Measurements from ENCODE around the gene COASY. TPM values are rescaled to one million over a fixed set of nuclear protein-coding genes. Genes with fewer than 3 reads are reported as not detected.

COASY gene
- total and polyA plus RNA-seq, 10 donors = 32.5 to 104 (median 66.5) TPM

- no peaks in the 10 kb centered on the region for H3K27me3 ChIP-seq (replicated peaks in 1 of 7)
- no peak overlapping the region for H3K4me3 ChIP-seq
- no peaks in the 10 kb centered on the region for H3K9me3 ChIP-seq
- intact Hi-C loops (cut with DNase I; ENCODE audit: low total_unique reads) = loop anchor here (10.0 kb wide), 1 partner anchor 49 kb away; no protein-coding TSS in a partner anchor
- WGBS, 5 donors = 95 to 98% (median 95%) methylated on average over 11 of the region's 11 CpGs
- H3K36me3 ChIP-seq = peaks cover 0 to 77% (median 27%) of the 10 kb centered on the region in 6 donors
- TF ChIP-seq POLR2AphosphoS5 (IDR thresholded peaks at IDR 0.05) = no peak
- TF ChIP-seq CTCF (IDR thresholded peaks at IDR 0.05 in 8 of 11, conservative IDR thresholded peaks at IDR 0.05 in 3 of 11) = no peak
- no peak for TF ChIP-seq POLR2A (IDR thresholded peaks at IDR 0.05)
- H3K4me1 ChIP-seq = peaks cover 14 to 54% (median 42%) of the 10 kb centered on the region in 6 donors
- peak; percentile 66 for DNase-seq
- no peak overlapping the region for H3K27ac ChIP-seq
Measured at GRCh38 chr17:42514279-42514678, 47.7 kb upstream of the COASY start.

DNA sequence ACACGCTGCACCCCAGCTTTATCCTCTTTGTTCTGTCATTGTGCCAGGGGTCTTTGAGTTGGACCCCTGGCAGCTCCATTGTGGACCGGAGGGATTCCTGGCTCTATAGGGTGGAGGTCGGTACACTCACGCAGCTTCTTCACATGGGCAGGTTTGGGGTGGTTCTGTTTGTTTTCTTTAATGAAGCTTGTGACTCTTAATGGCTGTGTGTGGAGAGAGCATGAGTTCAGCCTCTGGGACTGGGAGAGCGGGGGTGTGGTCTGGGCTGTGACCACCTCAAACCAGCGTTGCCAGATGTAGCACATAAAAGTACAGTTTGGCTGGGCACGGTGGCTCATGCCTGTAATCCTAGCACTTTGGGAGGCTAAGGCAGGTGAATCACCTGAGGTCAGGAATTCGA, 47.1 kb upstream of the COASY start:
- H3K27me3 ChIP-seq (replicated peaks in 1 of 7) = no peaks in the 10 kb centered on the region
- peak overlapping the region in 1 of 8 donors; percentile 14 for H3K27ac ChIP-seq
- WGBS, 5 donors = 81 to 97% (median 91%) methylated on average over 7 to 8 of the region's 8 CpGs
- no peaks in the 10 kb centered on the region for H3K9me3 ChIP-seq
- peaks cover 20 to 55% (median 45%) of the 10 kb centered on the region in 6 donors for H3K4me1 ChIP-seq
- H3K4me3 ChIP-seq = no peak overlapping the region
- DNase-seq = peak; percentile 40
- no peak for TF ChIP-seq POLR2AphosphoS5 (IDR thresholded peaks at IDR 0.05)
- TF ChIP-seq CTCF (IDR thresholded peaks at IDR 0.05 in 8 of 11, conservative IDR thresholded peaks at IDR 0.05 in 3 of 11) = no peak
- no peak for TF ChIP-seq POLR2A (IDR thresholded peaks at IDR 0.05)
- intact Hi-C loops (cut with DNase I; ENCODE audit: low total_unique reads) = loop anchor here (5.0 to 10.0 kb wide), 3 partner anchors 50 to 193 kb away; no protein-coding TSS in a partner anchor
- peaks cover 0 to 71% (median 21%) of the 10 kb centered on the region in 6 donors for H3K36me3 ChIP-seq

- 5 to 9% (median 8%) methylated on average over 8 to 9 of the region's 9 CpGs for WGBS, 5 donors
- Histone ChIP-seq H3K27me3 (replicated peaks in 1 of 7) (no peaks in the 10 kb centered on the region), H3K4me1 (peaks cover 34 to 75% (median 66%) of the 10 kb centered on the region in 6 donors), H3K36me3 (peaks cover 0 to 64% (median 30%) of the 10 kb centered on the region in 6 donors), H3K9me3 (no peaks in the 10 kb centered on the region), H3K4me3 (no peak overlapping the region), H3K27ac (peak overlapping the region in 7 of 8 donors; percentile 73 to 91 (median 86))
- TF ChIP-seq POLR2AphosphoS5 (IDR thresholded peaks at IDR 0.05) (peak; percentile 61 to 82 (median 80)), CTCF (IDR thresholded peaks at IDR 0.05 in 8 of 11, conservative IDR thresholded peaks at IDR 0.05 in 3 of 11) (peak; percentile 94 to 99 (median 97)), POLR2A (IDR thresholded peaks at IDR 0.05) (no peak)
- peak; percentile 94 for DNase-seq
- intact Hi-C loops (cut with DNase I; ENCODE audit: low total_unique reads) = loop anchor here (5.0 to 10.0 kb wide), 3 partner anchors 53 to 195 kb away; no protein-coding TSS in a partner anchor
Measured at GRCh38 chr17:42517516-42517915, 44.4 kb upstream of the COASY start.

- intact Hi-C loops (cut with DNase I; ENCODE audit: low total_unique reads) = loop anchor here (5.0 to 10.0 kb wide), 3 partner anchors 53 to 196 kb away; no protein-coding TSS in a partner anchor
- Histone ChIP-seq H3K9me3 (no peaks in the 10 kb centered on the region), H3K27me3 (replicated peaks in 1 of 7) (no peaks in the 10 kb centered on the region), H3K4me3 (no peak overlapping the region), H3K27ac (peak overlapping the region; percentile 55 to 91 (median 85)), H3K4me1 (peaks cover 35 to 76% (median 64%) of the 10 kb centered on the region in 6 donors), H3K36me3 (peaks cover 0 to 67% (median 30%) of the 10 kb centered on the region in 6 donors)
- WGBS, 5 donors = 30 to 42% (median 38%) methylated on average over 8 to 9 of the region's 9 CpGs
- peak in 1 of 3 donors; percentile 81 for TF ChIP-seq POLR2AphosphoS5 (IDR thresholded peaks at IDR 0.05)
- no peak for TF ChIP-seq CTCF (IDR thresholded peaks at IDR 0.05 in 8 of 11, conservative IDR thresholded peaks at IDR 0.05 in 3 of 11)
- TF ChIP-seq POLR2A (IDR thresholded peaks at IDR 0.05) = no peak
- DNase-seq = peak; percentile 73
Measured at GRCh38 chr17:42518046-42518754, 43.7 kb upstream of the COASY start.

Data from spleen (tissue), 11 donors.